Endothelial cell of umbilical vein (primary cell): ENCODE data around the gene COBLL1. TPM values are rescaled to one million over a fixed set of nuclear protein-coding genes. Genes with fewer than 3 reads are reported as not detected.

Source experiments
- BruUV-seq: library from RNA; stranded (reverse); fragments of 400-500 nt; replicated peaks from 2 replicates; lab custom pipeline; 2021; lab: Mats Ljungman, UMichigan
- CTCF ChIA-PET: fragments of 300-600, 350-600 bp; sonication (Branson Sonifier 250); formaldehyde crosslinking; loops from one replicate; lab custom pipeline; 2021; ENCODE audit warnings: antibody characterized with exemption, inconsistent platforms; lab: Charles Lee
- POLR2A ChIA-PET: fragments of 300-600, 350-600 bp; sonication (Branson Sonifier 250); formaldehyde crosslinking; loops from one replicate; lab custom pipeline; 2021; ENCODE audit warnings: antibody characterized with exemption, inconsistent platforms; lab: Charles Lee
- DNase-seq: peaks from one replicate; pipeline ENCODE4 v3.0.0-alpha.2; 2011; ENCODE audit warnings: low read depth, low spot score
- FAIRE-seq: peaks from 2 replicates; lab custom pipeline; 2011; peaks lifted over from hg19 to GRCh38; lab: Jason Lieb, UNC
- H2AFZ ChIP-seq: 2 replicates; pipeline ENCODE4 v1.6.0; 2012; ENCODE audit warnings: low read depth, low read length, control low read depth, inconsistent platforms
- H3K27ac ChIP-seq: 2 replicates; pipeline ENCODE4 v1.5.1; 2011; ENCODE audit warnings: low read depth, mild to moderate bottlenecking, control low read depth, low read length, moderate library complexity; ENCODE audit not compliant: insufficient read depth
- H3K27me3 ChIP-seq, 2 experiments: 2 replicates each; pipeline versions ENCODE4 v1.6.0 to v1.6.1; 2011; ENCODE audit warnings: low read length in 2 of 2, mixed read lengths in 1 of 2; ENCODE audit not compliant: control insufficient read depth in 2 of 2, insufficient read depth in 2 of 2
- H3K36me3 ChIP-seq, 2 experiments: 2 replicates in 1 of 2; 3 replicates in 1 of 2; pipeline ENCODE4 v1.5.1; 2011; ENCODE audit warnings: low read length in 2 of 2, mild to moderate bottlenecking in 1 of 2, moderate library complexity in 1 of 2; ENCODE audit not compliant: control insufficient read depth in 2 of 2, insufficient read depth in 2 of 2; ENCODE audit errors: extremely low read depth in 1 of 2
- H3K4me1 ChIP-seq: 3 replicates; pipeline ENCODE4 v1.5.1; 2011; ENCODE audit warnings: mild to moderate bottlenecking, low read length; ENCODE audit not compliant: control insufficient read depth, insufficient read depth; ENCODE audit errors: extremely low read depth
- H3K4me2 ChIP-seq: 2 replicates; pipeline ENCODE4 v1.6.1; 2011; ENCODE audit warnings: low read length, control low read depth, mixed read lengths; ENCODE audit not compliant: insufficient read depth
- H3K4me3 ChIP-seq, 3 experiments: fragments of 200-600 bp in 1 of 3; sonication (generic), shearing (Covaris generic) in 1 of 3; replicated peaks in 1 of 3; 2 replicates each; pipeline ENCODE4 v1.5.1; 2011 to 2016; ENCODE audit warnings: control low read depth in 3 of 3, low read length in 3 of 3, mild to moderate bottlenecking in 2 of 3, inconsistent platforms in 1 of 3, low read depth in 1 of 3, moderate library complexity in 1 of 3; ENCODE audit not compliant: insufficient read depth in 1 of 3
- H3K79me2 ChIP-seq: 2 replicates; pipeline ENCODE4 v1.6.0; 2012; ENCODE audit warnings: low read length, inconsistent platforms; ENCODE audit not compliant: control insufficient read depth, insufficient read depth
- H3K9ac ChIP-seq: replicated peaks from 2 replicates; pipeline ENCODE3; 2011; ENCODE audit warnings: low read length, control low read depth; ENCODE audit not compliant: insufficient read depth; ENCODE audit errors: extremely low read depth
- H3K9me1 ChIP-seq: replicated peaks from 3 replicates; pipeline ENCODE4 v1.6.0; 2011; ENCODE audit warnings: mild to moderate bottlenecking, low read length; ENCODE audit not compliant: control insufficient read depth, insufficient read depth; ENCODE audit errors: extremely low read depth
- H3K9me3 ChIP-seq: replicated peaks from 2 replicates; pipeline ENCODE4 v1.5.1; 2012; ENCODE audit warnings: low read length, inconsistent platforms; ENCODE audit not compliant: control insufficient read depth, insufficient read depth
- H4K20me1 ChIP-seq: replicated peaks from 2 replicates; pipeline ENCODE3; 2011; ENCODE audit warnings: mild to moderate bottlenecking, low read length; ENCODE audit not compliant: control insufficient read depth, insufficient read depth; ENCODE audit errors: extremely low read depth
- FOS ChIP-seq: IDR thresholded peaks from 2 replicates; pipeline ENCODE4 v1.6.1; 2011; ENCODE audit warnings: mild to moderate bottlenecking, low read length, moderate library complexity, borderline replicate concordance; ENCODE audit not compliant: insufficient read depth
- JUN ChIP-seq: IDR thresholded peaks from 2 replicates; pipeline ENCODE4 v1.6.1; 2011; ENCODE audit warnings: borderline replicate concordance, low read depth; ENCODE audit not compliant: insufficient read length, insufficient read depth
- MYC ChIP-seq: IDR thresholded peaks from one replicate; pipeline ENCODE4 v1.6.1; 2011; ENCODE audit warnings: mild to moderate bottlenecking, low read depth, low read length
- dilution Hi-C: fragments of 300-500 bp; cut with MboI; formaldehyde crosslinking; loops from one replicate; pipeline ENCODE4 v1.15.0; 2019; ENCODE audit warnings: low sequenced_read_pairs; ENCODE audit not compliant: extremely low pct_ligation_motif_present
- intact Hi-C: fragments of 100-400 bp; cut with micrococcal nuclease; formaldehyde crosslinking; loops from one replicate; pipeline ENCODE4 v1.10.0; 2022
- polyA plus RNA-seq, 4 experiments: library from polyadenylated mRNA; depleted of rRNA in 3 of 4; stranded (reverse) in 3 of 4; unstranded in 1 of 4; fragments of >200 nt; gene quantifications; 2 replicates each; pipeline versions ENCODE4 v1.2.1 to v1.2.3, GENCODE V29; 2011 to 2012; ENCODE audit warnings: missing spikeins in 1 of 4
- total RNA-seq: library from RNA; stranded (reverse); gene quantifications from 2 replicates; pipeline ENCODE4 v1.2.3, GENCODE V29; 2021
- TF ChIP-seq, protein P1 (sequence below), 2 donors: IDR thresholded peaks; 1 replicate in 1 of 2; 2 replicates in 1 of 2; pipeline ENCODE4 v1.5.1; 2011; ENCODE audit warnings: low read length in 2 of 2, mild to moderate bottlenecking in 2 of 2, moderate library complexity in 2 of 2, control low read depth in 1 of 2, inconsistent platforms in 1 of 2, low read depth in 1 of 2; ENCODE audit not compliant: insufficient read depth in 1 of 2; ENCODE audit errors: extremely low read depth in 1 of 2

COBLL1 gene
- total and polyA plus RNA-seq, 2 donors (not counting 3 experiments of a cell fraction or from before 2014, with no cell fraction given), result 9.1 to 38.4 TPM

DNA sequence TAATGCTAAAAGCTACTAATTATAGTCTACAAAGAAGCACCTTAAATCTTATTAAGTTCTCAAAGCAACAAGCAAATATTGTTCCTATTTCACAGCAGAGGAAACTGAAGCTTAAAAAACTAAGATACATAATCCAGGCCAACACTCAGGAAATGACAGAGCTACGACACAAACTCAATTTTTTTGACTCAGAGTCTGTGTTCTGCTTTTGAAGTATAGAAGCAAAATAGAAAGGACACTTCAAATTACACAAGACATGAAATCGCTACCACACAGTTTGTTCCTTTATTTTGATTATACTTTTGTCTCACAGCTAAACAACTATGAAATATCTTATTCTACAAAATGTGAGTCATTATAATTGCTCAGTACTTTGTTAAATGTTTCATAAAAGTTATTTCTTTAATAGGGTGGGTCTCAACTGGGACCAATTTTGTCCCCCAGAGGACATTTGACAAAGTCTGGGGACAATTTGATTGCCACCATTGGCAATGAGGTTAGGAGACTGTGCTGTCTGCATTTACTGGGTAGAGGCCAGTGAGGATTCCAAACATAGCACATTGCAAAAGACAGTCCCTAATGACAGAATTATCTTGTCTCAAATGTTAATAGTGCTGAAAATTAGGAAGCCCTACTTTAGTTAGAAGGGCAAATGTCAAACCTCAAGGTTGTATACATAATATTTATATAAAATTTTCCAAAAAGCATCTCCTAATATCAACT is 118.8 kb downstream of the COBLL1 start:
- DNase-seq (peak; percentile 18), FAIRE-seq (no peak)
- H3K4me2 ChIP-seq, result no peak overlapping the region
- no peak overlapping the region for H3K9ac ChIP-seq
- intact Hi-C loops, result no loop called here
- H3K9me3 ChIP-seq, result no peaks in the 10 kb centered on the region
- H3K27ac ChIP-seq, result no peak overlapping the region
- no peak overlapping the region for H3K4me3 ChIP-seq
- H3K4me1 ChIP-seq, result peaks cover 3% of the 10 kb centered on the region
- TF ChIP-seq, protein P1, sequence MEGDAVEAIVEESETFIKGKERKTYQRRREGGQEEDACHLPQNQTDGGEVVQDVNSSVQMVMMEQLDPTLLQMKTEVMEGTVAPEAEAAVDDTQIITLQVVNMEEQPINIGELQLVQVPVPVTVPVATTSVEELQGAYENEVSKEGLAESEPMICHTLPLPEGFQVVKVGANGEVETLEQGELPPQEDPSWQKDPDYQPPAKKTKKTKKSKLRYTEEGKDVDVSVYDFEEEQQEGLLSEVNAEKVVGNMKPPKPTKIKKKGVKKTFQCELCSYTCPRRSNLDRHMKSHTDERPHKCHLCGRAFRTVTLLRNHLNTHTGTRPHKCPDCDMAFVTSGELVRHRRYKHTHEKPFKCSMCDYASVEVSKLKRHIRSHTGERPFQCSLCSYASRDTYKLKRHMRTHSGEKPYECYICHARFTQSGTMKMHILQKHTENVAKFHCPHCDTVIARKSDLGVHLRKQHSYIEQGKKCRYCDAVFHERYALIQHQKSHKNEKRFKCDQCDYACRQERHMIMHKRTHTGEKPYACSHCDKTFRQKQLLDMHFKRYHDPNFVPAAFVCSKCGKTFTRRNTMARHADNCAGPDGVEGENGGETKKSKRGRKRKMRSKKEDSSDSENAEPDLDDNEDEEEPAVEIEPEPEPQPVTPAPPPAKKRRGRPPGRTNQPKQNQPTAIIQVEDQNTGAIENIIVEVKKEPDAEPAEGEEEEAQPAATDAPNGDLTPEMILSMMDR (IDR thresholded peaks at IDR 0.05; ENCODE audit: extremely low read depth in 1 of 2, insufficient read depth in 1 of 2, low read depth in 1 of 2, low read length in 2 of 2), result no peak
- peak; percentile 7 for TF ChIP-seq FOS
- no peak overlapping the region for H2AFZ ChIP-seq
- H3K36me3 ChIP-seq, result no peaks in the 10 kb centered on the region
- dilution Hi-C loops, result no loop called here
- BruUV-seq, result no TSS peak
- no peaks in the 10 kb centered on the region for H4K20me1 ChIP-seq
- CTCF ChIA-PET, result interaction anchor here (1.1 kb wide), 1 partner anchor 160 kb away, joined by 3 read pairs; no protein-coding TSS in a partner anchor
- POLR2A ChIA-PET, result no interaction called here
- no peaks in the 10 kb centered on the region for H3K9me1 ChIP-seq
- H3K27me3 ChIP-seq, result no peaks in the 10 kb centered on the region
- H3K79me2 ChIP-seq, result no peaks in the 10 kb centered on the region

DNA sequence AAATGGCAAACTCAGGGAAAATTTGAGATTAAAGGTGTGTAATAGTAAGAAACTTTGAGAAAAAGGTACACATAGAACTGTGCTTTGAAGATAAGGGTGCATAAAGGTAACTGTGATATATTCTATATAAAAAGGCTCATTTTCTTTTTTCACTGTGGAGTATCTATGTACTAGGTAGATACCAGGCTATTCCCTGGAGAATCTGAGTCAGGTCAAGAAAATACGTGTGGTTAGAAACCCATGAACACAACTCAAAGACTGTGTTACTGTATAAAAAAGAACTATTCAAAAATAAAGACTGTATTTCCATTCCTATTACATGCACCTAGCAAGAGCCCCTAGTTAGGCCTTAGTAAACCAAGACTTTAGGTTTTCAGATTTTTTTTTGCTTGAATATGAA is 120.2 kb downstream of the COBLL1 start:
- intact Hi-C loops (no loop called here), dilution Hi-C loops (no loop called here)
- Histone ChIP-seq H3K9ac (no peak overlapping the region), H3K27ac (no peak overlapping the region), H3K79me2 (no peaks in the 10 kb centered on the region), H3K9me1 (no peaks in the 10 kb centered on the region), H3K9me3 (no peaks in the 10 kb centered on the region), H4K20me1 (no peaks in the 10 kb centered on the region), H3K36me3 (no peaks in the 10 kb centered on the region), H2AFZ (no peak overlapping the region), H3K4me1 (peaks cover 3% of the 10 kb centered on the region), H3K4me3 (no peak overlapping the region), H3K27me3 (no peaks in the 10 kb centered on the region), H3K4me2 (no peak overlapping the region)
- TF ChIP-seq MYC, result no peak
- TF ChIP-seq JUN, result no peak
- TF ChIP-seq, protein P1 (IDR thresholded peaks at IDR 0.05; ENCODE audit: extremely low read depth in 1 of 2, insufficient read depth in 1 of 2, low read depth in 1 of 2, low read length in 2 of 2), result no peak
- DNase-seq (no peak), FAIRE-seq (no peak)
- CTCF ChIA-PET, result no interaction called here
- POLR2A ChIA-PET, result no interaction called here
- no TSS peak for BruUV-seq
